AML-193 (cell line): Measurements from ENCODE around the gene RGMA.
A peak's percentile ranks its signal among the peaks of the same experiment; 100 is the strongest.

ENCODE experiments used
- DNase-seq, 2 experiments: peaks; one replicate each; lab custom pipeline; 2025; lab: John Stamatoyannopoulos, UW

Gene RGMA

GRCh38 chr15:93017526-93017925 is 71.5 kb downstream of the RGMA start:
- peak in 1 of 2 experiments; percentile 6 for DNase-seq

DNA sequence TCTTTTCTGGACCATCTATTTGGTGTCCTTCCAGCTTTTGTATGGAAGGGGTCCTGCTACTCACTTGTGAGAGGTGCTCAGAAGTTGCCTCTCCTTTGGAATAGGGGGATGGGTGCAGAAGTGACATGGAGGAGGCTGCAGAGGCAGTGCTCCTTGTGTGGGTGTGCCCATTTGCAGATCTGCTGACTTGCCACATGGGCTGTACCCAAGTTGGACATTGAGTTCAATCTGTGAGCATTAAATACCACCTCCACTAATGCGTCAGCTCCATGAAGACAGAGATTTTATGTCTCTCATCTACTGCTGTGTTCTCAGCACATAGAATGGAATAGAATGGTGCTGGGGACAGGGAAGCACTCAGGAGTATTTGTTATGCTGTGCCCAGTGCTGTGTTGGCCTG is 76.2 kb downstream of the RGMA start:
- no peak for DNase-seq

DNA sequence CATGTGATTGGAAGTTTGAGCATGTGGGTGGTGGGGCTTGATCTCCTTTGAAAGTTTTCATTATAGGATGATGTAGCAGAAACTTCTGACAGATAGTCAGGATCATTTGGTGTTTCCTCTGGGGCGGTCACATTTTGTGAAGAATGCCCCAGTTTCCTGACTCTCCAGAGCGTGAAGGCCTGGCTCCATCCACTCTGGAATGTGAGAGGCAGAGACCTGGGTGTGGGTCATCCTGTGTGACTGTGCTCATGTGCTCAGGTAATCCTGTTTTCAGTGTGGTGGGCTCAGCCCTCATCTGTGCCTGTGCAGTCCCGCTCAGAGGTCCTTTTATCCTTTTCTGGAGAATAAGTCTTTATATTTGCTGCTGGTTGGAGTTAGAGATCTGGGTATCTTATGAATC is 81.0 kb downstream of the RGMA start:
- no peak for DNase-seq

DNA sequence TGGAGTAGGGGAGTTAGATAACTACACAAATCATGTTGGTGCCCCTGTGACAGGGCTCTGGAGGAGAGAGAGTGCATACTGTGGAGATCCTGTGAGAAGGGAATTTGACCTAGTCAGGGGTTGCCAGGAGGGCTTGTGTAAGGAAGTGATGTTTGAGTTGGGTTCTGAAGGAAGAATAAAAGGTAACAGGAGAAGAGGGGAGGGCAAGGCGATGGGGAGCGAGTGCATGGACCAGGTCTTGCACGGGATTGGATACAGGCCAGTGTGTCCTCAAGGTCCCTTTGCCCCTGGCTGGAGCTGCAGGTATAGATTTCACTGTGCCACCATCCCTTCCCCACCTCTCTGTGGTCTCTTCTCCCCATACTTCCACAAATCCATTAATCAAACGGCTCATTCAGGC is 83.9 kb downstream of the RGMA start:
- DNase-seq = no peak

- no peak for DNase-seq
Measured at GRCh38 chr15:93001881-93002280, 87.1 kb downstream of the RGMA start.

GRCh38 chr15:93001156-93001555 is 87.9 kb downstream of the RGMA start:
- no peak for DNase-seq

GRCh38 chr15:92997821-92998220 is 91.2 kb downstream of the RGMA start:
- DNase-seq = no peak

- DNase-seq = no peak
Measured at GRCh38 chr15:92992720-92993119, 96.3 kb downstream of the RGMA start.

DNA sequence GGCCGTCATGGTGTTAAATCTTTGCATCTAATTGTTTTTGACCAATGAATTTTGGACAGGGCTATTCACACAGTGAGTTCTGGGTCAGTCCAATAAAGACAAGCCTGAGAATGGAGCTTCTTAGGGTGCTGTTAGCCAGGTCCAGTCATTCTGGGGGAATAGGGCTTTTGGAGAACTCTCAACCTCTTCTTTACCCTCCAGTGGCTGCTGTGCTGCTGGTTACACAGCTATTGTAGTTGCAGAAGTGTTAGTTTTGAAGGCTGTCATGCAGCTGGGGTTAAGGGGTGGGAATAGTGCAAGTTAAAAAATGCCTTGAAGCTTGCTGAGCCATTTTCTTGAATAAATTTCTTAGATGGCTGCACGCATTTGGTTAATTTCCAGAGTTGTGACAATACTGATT is 99.0 kb downstream of the RGMA start:
- DNase-seq = no peak

GRCh38 chr15:92989470-92989869 is 99.5 kb downstream of the RGMA start:
- no peak for DNase-seq
